DOHH2 (cell line): ENCODE data around the gene EML1.
A peak's percentile ranks its signal among the peaks of the same experiment; 100 is the strongest.

Source experiments
- H3F3A ChIP-seq: fragments of 200-600 bp; sonication (generic), shearing (Covaris generic); 2 replicates; pipeline ENCODE4 v1.6.0; 2016; ENCODE audit warnings: antibody characterized with exemption, mild to moderate bottlenecking; ENCODE audit not compliant: control insufficient read depth, insufficient read depth
- H3K27ac ChIP-seq: fragments of 200-600 bp; sonication (generic); 2 replicates; pipeline ENCODE4 v1.5.1; 2014; ENCODE audit warnings: low read depth, mild to moderate bottlenecking, low read length, moderate library complexity
- H3K27me3 ChIP-seq: fragments of 200-600 bp; sonication (generic); 2 replicates; pipeline ENCODE4 v1.6.1; 2014; ENCODE audit warnings: mild to moderate bottlenecking, low read length, mixed read lengths; ENCODE audit not compliant: control insufficient read depth
- H3K36me3 ChIP-seq: fragments of 200-600 bp; sonication (generic); 2 replicates; pipeline ENCODE4 v1.6.1; 2014; ENCODE audit warnings: mild to moderate bottlenecking, low read length, moderate library complexity, mixed read lengths; ENCODE audit not compliant: control insufficient read depth
- H3K4me1 ChIP-seq: fragments of 200-600 bp; sonication (generic); 2 replicates; pipeline ENCODE4 v1.6.1; 2014; ENCODE audit warnings: mild to moderate bottlenecking, low read length, mixed read lengths; ENCODE audit not compliant: control insufficient read depth
- H3K4me2 ChIP-seq: fragments of 200-600 bp; sonication (generic); 2 replicates; pipeline ENCODE4 v1.6.0; 2014; ENCODE audit warnings: mild to moderate bottlenecking, low read length, moderate library complexity
- H3K4me3 ChIP-seq: fragments of 200-600 bp; sonication (generic); 2 replicates; pipeline ENCODE4 v1.5.1; 2014; ENCODE audit warnings: mild to moderate bottlenecking, low read length, mixed read lengths
- H3K79me2 ChIP-seq: fragments of 200-600 bp; sonication (generic); 2 replicates; pipeline ENCODE4 v1.6.1; 2014; ENCODE audit warnings: mild to moderate bottlenecking, low read length, mixed read lengths; ENCODE audit not compliant: control insufficient read depth
- H3K9me2 ChIP-seq: fragments of 200-600 bp; sonication (generic); replicated peaks from 2 replicates; pipeline ENCODE4 v1.6.1; 2014; ENCODE audit warnings: mild to moderate bottlenecking, low read length, mixed read lengths; ENCODE audit not compliant: control insufficient read depth
- H3K9me3 ChIP-seq: fragments of 200-600 bp; sonication (generic); 2 replicates; pipeline ENCODE4 v1.6.1; 2014; ENCODE audit warnings: antibody characterized with exemption, low read length, mixed read lengths; ENCODE audit not compliant: control insufficient read depth, insufficient read depth
- H4K20me1 ChIP-seq: fragments of 200-600 bp; sonication (generic); 2 replicates; pipeline ENCODE4 v1.6.0; 2014; ENCODE audit warnings: low read depth, mild to moderate bottlenecking, antibody characterized with exemption, low read length, moderate library complexity; ENCODE audit not compliant: control insufficient read depth, insufficient read depth
- EZH2phosphoT487 ChIP-seq: fragments of 200-600 bp; sonication (generic); IDR thresholded peaks from 2 replicates; pipeline ENCODE4 v1.6.1; 2017; ENCODE audit warnings: borderline replicate concordance, mild to moderate bottlenecking, antibody characterized with exemption, low read length, moderate library complexity, mixed read lengths
- TF ChIP-seq, protein P1 (sequence below): fragments of 200-600 bp; sonication (generic); IDR thresholded peaks from one replicate; pipeline ENCODE4 v1.5.1; 2014; ENCODE audit warnings: antibody characterized with exemption, mild to moderate bottlenecking, low read depth, low read length; ENCODE audit not compliant: poor library complexity, severe bottlenecking

Gene EML1

DNA sequence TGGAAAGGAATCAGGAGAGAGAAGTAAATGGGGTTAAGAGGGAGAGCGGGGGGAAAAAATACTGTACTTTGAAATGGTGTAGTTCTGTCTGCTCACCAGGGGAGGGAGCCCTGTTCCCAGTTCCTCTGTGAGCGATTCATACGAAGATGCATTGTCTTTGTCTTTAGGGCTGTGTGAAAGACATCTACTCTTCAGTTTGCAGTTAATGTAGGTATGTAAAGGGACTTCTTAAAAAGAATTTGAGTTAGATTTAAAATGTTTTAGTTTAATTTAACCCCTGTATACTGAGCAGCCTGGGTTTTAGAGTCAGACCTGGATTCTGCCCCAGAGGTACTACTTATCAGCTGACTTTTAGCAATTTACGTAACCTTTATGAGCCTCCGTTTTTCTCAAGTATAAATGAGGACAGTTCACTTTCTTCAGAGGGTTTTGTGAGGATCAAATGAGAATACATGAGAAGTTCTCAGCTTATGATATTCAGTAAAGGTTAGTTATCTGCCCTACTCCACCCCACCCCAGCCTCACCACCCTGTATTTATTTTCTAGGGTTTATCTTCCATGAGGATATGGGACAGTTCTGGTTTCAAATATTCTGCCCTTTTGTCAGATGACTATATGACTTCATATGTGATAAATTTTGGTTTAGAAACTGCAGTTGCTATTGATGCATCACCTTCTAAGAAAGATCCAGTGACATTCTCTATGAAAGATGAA, 189.5 kb downstream of the EML1 start:
- no peaks in the 10 kb centered on the region for H3K79me2 ChIP-seq
- H3K27me3 ChIP-seq, result peaks cover 6% of the 10 kb centered on the region
- no peaks in the 10 kb centered on the region for H3K9me3 ChIP-seq
- no peak overlapping the region for H3K4me2 ChIP-seq
- TF ChIP-seq, protein P1, sequence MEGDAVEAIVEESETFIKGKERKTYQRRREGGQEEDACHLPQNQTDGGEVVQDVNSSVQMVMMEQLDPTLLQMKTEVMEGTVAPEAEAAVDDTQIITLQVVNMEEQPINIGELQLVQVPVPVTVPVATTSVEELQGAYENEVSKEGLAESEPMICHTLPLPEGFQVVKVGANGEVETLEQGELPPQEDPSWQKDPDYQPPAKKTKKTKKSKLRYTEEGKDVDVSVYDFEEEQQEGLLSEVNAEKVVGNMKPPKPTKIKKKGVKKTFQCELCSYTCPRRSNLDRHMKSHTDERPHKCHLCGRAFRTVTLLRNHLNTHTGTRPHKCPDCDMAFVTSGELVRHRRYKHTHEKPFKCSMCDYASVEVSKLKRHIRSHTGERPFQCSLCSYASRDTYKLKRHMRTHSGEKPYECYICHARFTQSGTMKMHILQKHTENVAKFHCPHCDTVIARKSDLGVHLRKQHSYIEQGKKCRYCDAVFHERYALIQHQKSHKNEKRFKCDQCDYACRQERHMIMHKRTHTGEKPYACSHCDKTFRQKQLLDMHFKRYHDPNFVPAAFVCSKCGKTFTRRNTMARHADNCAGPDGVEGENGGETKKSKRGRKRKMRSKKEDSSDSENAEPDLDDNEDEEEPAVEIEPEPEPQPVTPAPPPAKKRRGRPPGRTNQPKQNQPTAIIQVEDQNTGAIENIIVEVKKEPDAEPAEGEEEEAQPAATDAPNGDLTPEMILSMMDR, result peak; percentile 76
- no peak for TF ChIP-seq EZH2phosphoT487
- peaks cover 5% of the 10 kb centered on the region; the same call in 1 of the 2 replicates for H4K20me1 ChIP-seq
- H3K36me3 ChIP-seq, result no peaks in the 10 kb centered on the region
- no peaks in the 10 kb centered on the region for H3K9me2 ChIP-seq
- H3K27ac ChIP-seq, result no peak overlapping the region
- no peaks in the 10 kb centered on the region for H3K4me1 ChIP-seq
- H3K4me3 ChIP-seq, result no peak overlapping the region
- 0 out of 2 replicates have a peak, but pooled peaks cover 2% of the 10 kb centered on the region for H3F3A ChIP-seq

DNA sequence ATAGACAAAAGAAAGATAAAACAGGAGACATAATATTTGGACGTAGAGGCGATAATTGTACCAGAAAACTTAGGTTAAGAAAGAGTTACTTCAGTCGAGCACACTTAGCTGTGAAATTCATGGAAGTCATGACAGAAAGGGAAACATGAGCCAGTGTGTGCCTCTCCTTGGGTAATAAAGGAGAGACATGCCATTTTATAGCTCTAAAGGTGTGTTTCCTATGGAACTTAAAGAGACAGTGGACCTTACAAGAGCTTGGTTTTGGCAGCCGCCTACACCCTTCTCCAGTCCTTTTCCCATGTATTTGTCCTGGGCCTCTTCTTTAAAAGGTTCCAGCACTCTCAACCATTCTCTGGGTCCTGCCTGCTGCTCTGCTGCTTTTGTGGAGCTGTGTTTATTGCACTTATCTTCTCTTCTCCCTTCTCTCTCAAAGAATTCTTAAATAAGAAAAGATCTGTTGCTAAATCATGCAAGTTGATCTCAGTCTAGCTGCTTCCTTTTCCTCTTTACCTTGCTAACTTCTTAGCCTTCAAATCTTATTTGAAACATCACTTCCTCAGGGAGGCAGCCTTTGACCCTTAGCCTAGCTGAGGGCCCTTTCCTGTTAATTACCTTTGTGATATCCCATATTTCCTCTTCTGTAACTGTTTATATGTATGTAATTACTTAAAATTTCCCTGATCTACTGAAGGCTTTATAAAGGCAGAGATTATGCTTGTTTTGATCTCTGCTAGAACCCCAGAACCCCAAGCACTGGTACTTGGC, 190.2 kb downstream of the EML1 start:
- H4K20me1 ChIP-seq, result peaks cover 5% of the 10 kb centered on the region; the same call in 1 of the 2 replicates
- no peak overlapping the region for H3K4me3 ChIP-seq
- no peaks in the 10 kb centered on the region for H3K4me1 ChIP-seq
- H3K9me2 ChIP-seq, result no peaks in the 10 kb centered on the region
- peaks cover 6% of the 10 kb centered on the region for H3K27me3 ChIP-seq
- no peaks in the 10 kb centered on the region for H3K36me3 ChIP-seq
- H3F3A ChIP-seq, result 0 out of 2 replicates have a peak, but pooled peaks cover 2% of the 10 kb centered on the region
- H3K9me3 ChIP-seq, result no peaks in the 10 kb centered on the region
- no peaks in the 10 kb centered on the region for H3K79me2 ChIP-seq
- no peak overlapping the region for H3K4me2 ChIP-seq
- no peak overlapping the region for H3K27ac ChIP-seq
- TF ChIP-seq, protein P1, result no peak
- TF ChIP-seq EZH2phosphoT487, result no peak

GRCh38 chr14:99984036-99984435, 190.8 kb downstream of the EML1 start:
- Histone ChIP-seq H3K4me1 (no peaks in the 10 kb centered on the region), H3K36me3 (no peaks in the 10 kb centered on the region), H4K20me1 (peaks cover 5% of the 10 kb centered on the region; the same call in 1 of the 2 replicates), H3K27ac (no peak overlapping the region), H3K9me2 (no peaks in the 10 kb centered on the region), H3K9me3 (no peaks in the 10 kb centered on the region), H3K79me2 (no peaks in the 10 kb centered on the region), H3F3A (0 out of 2 replicates have a peak, but pooled peaks cover 2% of the 10 kb centered on the region), H3K4me3 (no peak overlapping the region), H3K4me2 (no peak overlapping the region), H3K27me3 (peaks cover 6% of the 10 kb centered on the region)
- TF ChIP-seq EZH2phosphoT487, result no peak
- TF ChIP-seq, protein P1, result no peak
